Sigmoid colon (tissue), 7 donors: ENCODE data around the gene NEIL1. TPM values are rescaled to one million over a fixed set of nuclear protein-coding genes. Genes with fewer than 3 reads are reported as not detected.

ENCODE experiments used
- DNase-seq: peaks from one replicate; pipeline ENCODE4 v3.0.0-alpha.2; 2019
- H3K27ac ChIP-seq, 4 donors: fragments of 200-600 bp; sonication (generic); one replicate each; pipeline ENCODE4 v1.5.1; 2016 to 2019; ENCODE audit warnings: mild to moderate bottlenecking in 1 of 4
- H3K27me3 ChIP-seq, 3 donors: fragments of 200-600 bp; sonication (generic); one replicate each; pipeline ENCODE4 v1.5.1; 2019; ENCODE audit warnings: mild to moderate bottlenecking in 1 of 3
- H3K36me3 ChIP-seq, 4 donors: fragments of 200-600 bp; sonication (generic); one replicate each; pipeline ENCODE4 v1.5.1; 2016 to 2019
- H3K4me1 ChIP-seq, 4 donors: fragments of 200-600 bp; sonication (generic); one replicate each; pipeline ENCODE4 v1.5.1; 2017 to 2019
- H3K4me3 ChIP-seq, 4 donors: fragments of 200-600 bp; sonication (generic); one replicate each; pipeline ENCODE4 v1.5.1; 2017 to 2019; ENCODE audit warnings: mild to moderate bottlenecking in 2 of 4, moderate library complexity in 1 of 4
- H3K9me3 ChIP-seq, 4 donors: fragments of 200-600 bp in 3 of 4; sonication (generic) in 3 of 4; one replicate each; pipeline versions ENCODE4 v1.5.1 to v1.6.1; 2013 to 2019
- EP300 ChIP-seq, 4 donors: sonication (generic); formaldehyde crosslinking; IDR thresholded peaks; one replicate each; pipeline ENCODE4 v1.6.1; 2017; ENCODE audit warnings: antibody characterized with exemption in 4 of 4
- POLR2A ChIP-seq, 2 donors: fragments of 450-650 bp; IDR thresholded peaks; one replicate each; pipeline ENCODE4 v1.6.1; 2016; ENCODE audit warnings: antibody characterized with exemption in 2 of 2, mild to moderate bottlenecking in 2 of 2, moderate library complexity in 2 of 2
- POLR2AphosphoS5 ChIP-seq, 4 donors: sonication (generic); formaldehyde crosslinking; IDR thresholded peaks; one replicate each; pipeline ENCODE4 v1.6.1; 2017; ENCODE audit warnings: antibody characterized with exemption in 4 of 4
- WGBS, 2 donors: extraction: QIAGEN DNeasy Blood & Tissue Kit; methylation state at CpG; one replicate each; pipeline ENCODE4 v1.1.7; 2013; 5-methylcytosine and 5-hydroxymethylcytosine counted together
- intact Hi-C: fragments of 100-400 bp; cut with DNase I; formaldehyde crosslinking; loops from one replicate; pipeline ENCODE4 v1.15.1; 2023
- polyA plus RNA-seq, 3 donors: library from polyadenylated mRNA; stranded (reverse); fragments of 200-250 nt; gene quantifications; one replicate each; pipeline ENCODE4 v1.2.3, GENCODE V29; 2013
- total RNA-seq, 4 donors: library from RNA; depleted of rRNA; stranded (reverse); fragments of >200 nt; gene quantifications; one replicate each; pipeline ENCODE4 v1.1.0, GENCODE V29; 2016
- TF ChIP-seq, protein P1 (sequence below), 4 experiments: fragments of 450-650 bp in 3 of 4; fragments of 200-600 bp in 1 of 4; IDR thresholded peaks; one replicate each; pipeline ENCODE4 v1.5.1; 2016 to 2019; ENCODE audit warnings: antibody characterized with exemption in 4 of 4, mild to moderate bottlenecking in 3 of 4, moderate library complexity in 2 of 4
- donor health status: healthy with polysubstance abuse.
- donor health status: Bipolar disorder and iron deficiency.
- donor health status: healthy.

Gene NEIL1
- total and polyA plus RNA-seq, 7 donors, result 5.4 to 51.5 (median 22.2) TPM

DNA sequence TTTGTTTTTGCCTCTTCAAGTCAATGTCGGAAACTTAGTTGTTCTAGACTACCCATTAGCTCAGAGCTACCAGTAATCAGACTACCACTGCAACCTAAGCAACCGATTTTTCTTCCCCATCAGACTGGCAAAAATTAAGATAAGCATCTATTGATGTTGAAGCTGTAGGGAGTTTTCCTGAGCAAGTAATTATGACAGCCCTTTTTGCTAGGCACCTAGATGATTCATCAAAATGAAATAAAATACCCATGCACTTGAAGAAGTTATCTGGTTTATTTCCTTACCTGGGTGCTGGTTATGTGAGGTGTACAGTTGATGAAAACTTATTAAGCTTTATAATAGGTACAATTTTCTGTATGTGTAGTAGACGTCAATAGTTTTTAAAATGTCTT lies 11.5 kb upstream of the NEIL1 start:
- Histone ChIP-seq H3K9me3 (no peaks in the 10 kb centered on the region), H3K27me3 (no peaks in the 10 kb centered on the region), H3K4me3 (peak overlapping the region; percentile 68 to 95 (median 80)), H3K4me1 (peaks cover 0 to 19% (median 14%) of the 10 kb centered on the region in 4 donors), H3K27ac (peak overlapping the region; percentile 69 to 86 (median 74)), H3K36me3 (peaks cover 0 to 15% (median 5%) of the 10 kb centered on the region in 4 donors)
- intact Hi-C loops, result no loop called here
- TF ChIP-seq, protein P1, sequence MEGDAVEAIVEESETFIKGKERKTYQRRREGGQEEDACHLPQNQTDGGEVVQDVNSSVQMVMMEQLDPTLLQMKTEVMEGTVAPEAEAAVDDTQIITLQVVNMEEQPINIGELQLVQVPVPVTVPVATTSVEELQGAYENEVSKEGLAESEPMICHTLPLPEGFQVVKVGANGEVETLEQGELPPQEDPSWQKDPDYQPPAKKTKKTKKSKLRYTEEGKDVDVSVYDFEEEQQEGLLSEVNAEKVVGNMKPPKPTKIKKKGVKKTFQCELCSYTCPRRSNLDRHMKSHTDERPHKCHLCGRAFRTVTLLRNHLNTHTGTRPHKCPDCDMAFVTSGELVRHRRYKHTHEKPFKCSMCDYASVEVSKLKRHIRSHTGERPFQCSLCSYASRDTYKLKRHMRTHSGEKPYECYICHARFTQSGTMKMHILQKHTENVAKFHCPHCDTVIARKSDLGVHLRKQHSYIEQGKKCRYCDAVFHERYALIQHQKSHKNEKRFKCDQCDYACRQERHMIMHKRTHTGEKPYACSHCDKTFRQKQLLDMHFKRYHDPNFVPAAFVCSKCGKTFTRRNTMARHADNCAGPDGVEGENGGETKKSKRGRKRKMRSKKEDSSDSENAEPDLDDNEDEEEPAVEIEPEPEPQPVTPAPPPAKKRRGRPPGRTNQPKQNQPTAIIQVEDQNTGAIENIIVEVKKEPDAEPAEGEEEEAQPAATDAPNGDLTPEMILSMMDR (IDR thresholded peaks at IDR 0.05), result no peak
- no peak for TF ChIP-seq POLR2A (IDR thresholded peaks at IDR 0.05)
- no peak for TF ChIP-seq EP300 (IDR thresholded peaks at IDR 0.05)
- no peak for TF ChIP-seq POLR2AphosphoS5 (IDR thresholded peaks at IDR 0.05)
- no peak for DNase-seq
- WGBS, 2 donors, result 29 to 39% methylated on average over 3 of the region's 3 CpGs

DNA sequence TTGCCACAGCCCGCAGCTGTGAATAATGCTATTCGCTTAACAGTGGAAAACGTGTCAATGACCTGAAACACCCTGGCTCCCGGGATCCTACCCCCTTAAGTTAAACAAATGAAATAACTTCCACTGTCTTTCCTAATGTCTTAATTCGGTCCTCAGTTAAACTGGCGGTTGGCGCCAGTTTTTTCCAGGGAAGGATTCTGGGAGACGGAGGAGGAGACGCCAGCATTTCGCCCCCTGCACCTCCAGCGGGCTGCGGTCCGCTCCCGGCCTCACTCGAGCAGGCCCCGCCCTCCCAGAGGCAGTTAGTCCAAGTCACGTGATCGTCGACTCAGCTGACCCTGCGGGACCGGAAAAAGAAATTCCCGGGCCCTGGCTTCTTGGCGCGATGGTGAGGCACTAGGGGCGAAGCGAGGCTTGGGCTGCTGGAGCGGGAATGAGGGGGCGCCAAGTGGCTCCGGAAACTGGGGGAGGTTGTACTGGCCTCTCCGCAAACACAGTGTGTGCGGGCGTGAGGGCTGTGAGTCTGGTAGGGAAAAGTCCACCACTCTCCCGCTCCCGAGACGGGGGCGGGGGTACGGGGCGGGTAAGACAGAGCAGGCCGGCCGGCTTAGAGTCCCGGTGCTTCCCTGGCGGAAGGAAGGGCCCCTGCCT lies 11.0 kb upstream of the NEIL1 start, which contains the start of gene COMMD4:
COMMD4 (plus strand) TSS at position 359 of the 651 bp plus-strand sequence; CDS start at position 386, 27 bp downstream.
- DNase-seq, result peak; percentile 99
- peak in 1 of 4 donors; percentile 27 for TF ChIP-seq EP300 (IDR thresholded peaks at IDR 0.05)
- peak; percentile 23 to 73 (median 68) for TF ChIP-seq POLR2AphosphoS5 (IDR thresholded peaks at IDR 0.05)
- TF ChIP-seq POLR2A (IDR thresholded peaks at IDR 0.05), result peak in 1 of 2 donors; percentile 20
- TF ChIP-seq, protein P1 (IDR thresholded peaks at IDR 0.05), result no peak
- 0 to 1% methylated on average over 42 of the region's 42 CpGs for WGBS, 2 donors
- Histone ChIP-seq H3K9me3 (no peaks in the 10 kb centered on the region), H3K27ac (peak within 1 kb of the TSS; percentile 69 to 86 (median 74)), H3K4me1 (peaks cover 0 to 19% (median 14%) of the 10 kb centered on the region in 4 donors), H3K4me3 (peak within 1 kb of the TSS; percentile 68 to 95 (median 80)), H3K36me3 (peaks cover 0 to 17% (median 5%) of the 10 kb centered on the region in 4 donors), H3K27me3 (no peaks in the 10 kb centered on the region)
- intact Hi-C loops, result no loop called here

DNA sequence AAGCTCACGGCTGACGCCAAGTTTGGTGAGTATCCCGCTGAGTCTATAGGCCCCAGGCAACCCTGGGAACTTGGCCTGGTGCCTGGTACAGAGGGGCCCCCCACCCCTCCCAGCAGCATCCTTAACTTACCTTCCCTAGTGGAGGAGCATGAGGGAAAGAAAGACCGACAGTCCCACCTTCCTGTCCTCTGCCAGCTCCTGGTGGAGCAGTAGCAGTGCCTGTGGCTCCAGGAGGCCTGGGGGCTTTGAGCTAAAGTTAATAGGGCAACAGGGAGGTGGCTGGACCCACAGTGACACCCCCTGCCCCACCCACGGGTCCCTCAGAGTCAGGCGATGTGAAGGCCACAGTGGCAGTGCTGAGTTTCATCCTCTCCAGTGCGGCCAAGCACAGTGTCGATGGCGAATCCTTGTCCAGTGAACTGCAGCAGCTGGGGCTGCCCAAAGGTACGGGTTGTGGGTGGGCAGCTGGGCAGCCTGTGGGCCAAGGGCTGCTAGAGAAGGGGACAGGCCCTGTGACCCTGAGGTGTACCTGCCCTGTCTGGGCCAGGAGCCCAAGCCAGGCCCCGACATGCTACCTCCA lies 8.1 kb upstream of the NEIL1 start:
- 90 to 94% methylated on average over 11 of the region's 11 CpGs for WGBS, 2 donors
- peaks cover 0 to 19% (median 14%) of the 10 kb centered on the region in 4 donors for H3K4me1 ChIP-seq
- no peaks in the 10 kb centered on the region for H3K27me3 ChIP-seq
- DNase-seq, result peak; percentile 46
- peaks cover 0 to 24% (median 5%) of the 10 kb centered on the region in 4 donors for H3K36me3 ChIP-seq
- no peaks in the 10 kb centered on the region for H3K9me3 ChIP-seq
- TF ChIP-seq EP300 (IDR thresholded peaks at IDR 0.05) (no peak), POLR2AphosphoS5 (IDR thresholded peaks at IDR 0.05) (no peak), POLR2A (IDR thresholded peaks at IDR 0.05) (no peak)
- TF ChIP-seq, protein P1 (IDR thresholded peaks at IDR 0.05), result no peak
- H3K27ac ChIP-seq, result no peak overlapping the region
- intact Hi-C loops, result no loop called here
- H3K4me3 ChIP-seq, result no peak overlapping the region

GRCh38 chr15:75339531-75340240 lies 7.2 kb upstream of the NEIL1 start:
- H3K27ac ChIP-seq, result no peak overlapping the region
- 83 to 90% methylated on average over 13 of the region's 13 CpGs for WGBS, 2 donors
- no peak overlapping the region for H3K4me3 ChIP-seq
- DNase-seq, result peak; percentile 59
- no peaks in the 10 kb centered on the region for H3K9me3 ChIP-seq
- TF ChIP-seq EP300 (IDR thresholded peaks at IDR 0.05), result no peak
- TF ChIP-seq POLR2AphosphoS5 (IDR thresholded peaks at IDR 0.05), result no peak
- TF ChIP-seq POLR2A (IDR thresholded peaks at IDR 0.05), result no peak
- TF ChIP-seq, protein P1 (IDR thresholded peaks at IDR 0.05), result no peak
- H3K27me3 ChIP-seq, result no peaks in the 10 kb centered on the region
- H3K4me1 ChIP-seq, result peaks cover 0 to 19% (median 14%) of the 10 kb centered on the region in 4 donors
- H3K36me3 ChIP-seq, result peaks cover 0 to 24% (median 5%) of the 10 kb centered on the region in 4 donors
- intact Hi-C loops, result no loop called here
